GM18868 (cell line): Measurements from ENCODE around the gene GTF2F2.

Experiments used
- ATAC-seq: cut with Tn5 transposase; IDR thresholded peaks from one replicate; pipeline ENCODE4 v1.9.1; 2021; ENCODE audit warnings: mild to moderate bottlenecking, moderate library complexity; ENCODE audit not compliant: unreplicated experiment

Gene GTF2F2

GRCh38 chr13:45120967-45121831, 889 bp downstream of the GTF2F2 start:
- no peak for ATAC-seq

GRCh38 chr13:45122941-45123340, 2.6 kb downstream of the GTF2F2 start:
- no peak for ATAC-seq

GRCh38 chr13:45132369-45133064, 12.2 kb downstream of the GTF2F2 start:
- ATAC-seq, result peak; percentile 90

DNA sequence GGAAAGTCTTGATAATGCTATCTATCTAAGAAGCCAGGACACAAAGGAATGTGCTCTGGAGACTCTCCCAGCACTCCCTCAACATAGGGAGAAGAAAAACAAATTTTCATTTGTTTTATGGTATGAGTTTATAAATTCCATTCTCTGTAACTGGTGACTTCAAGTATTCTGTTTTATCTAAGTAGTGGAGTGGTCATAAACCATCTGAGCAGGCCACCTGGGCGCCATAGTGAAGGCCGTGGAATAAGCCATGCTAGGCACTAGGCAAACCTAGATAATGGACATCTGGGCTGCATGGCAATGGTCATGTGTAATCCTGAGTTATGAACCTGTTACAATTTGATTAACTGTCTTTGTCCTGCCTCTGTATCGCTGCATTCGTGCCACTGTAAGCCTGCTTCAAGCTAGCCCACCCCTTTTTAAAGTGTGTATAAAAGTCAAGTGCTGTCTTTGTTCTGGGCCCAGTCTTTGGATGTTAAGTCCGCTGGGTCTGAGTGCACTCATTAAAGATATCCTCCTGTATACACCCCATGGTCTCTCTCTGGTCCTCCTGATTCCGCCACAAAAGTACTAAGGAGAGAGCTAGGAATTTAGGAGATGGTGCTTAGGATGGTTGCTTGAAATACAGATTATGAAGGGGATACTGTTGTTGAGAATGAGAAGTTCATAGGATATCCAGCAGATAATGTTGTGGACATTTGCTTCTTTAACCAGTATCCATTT, 13.2 kb downstream of the GTF2F2 start:
- no peak for ATAC-seq

GRCh38 chr13:45136741-45137504, 16.6 kb downstream of the GTF2F2 start:
- no peak for ATAC-seq

- no peak for ATAC-seq
These were observed 17.2 kb downstream of the GTF2F2 start for GRCh38 chr13:45137526-45137925.

GRCh38 chr13:45138282-45138681, 18.0 kb downstream of the GTF2F2 start:
- no peak for ATAC-seq

- ATAC-seq, result no peak
These were observed 21.1 kb downstream of the GTF2F2 start for GRCh38 chr13:45141369-45141768.

DNA sequence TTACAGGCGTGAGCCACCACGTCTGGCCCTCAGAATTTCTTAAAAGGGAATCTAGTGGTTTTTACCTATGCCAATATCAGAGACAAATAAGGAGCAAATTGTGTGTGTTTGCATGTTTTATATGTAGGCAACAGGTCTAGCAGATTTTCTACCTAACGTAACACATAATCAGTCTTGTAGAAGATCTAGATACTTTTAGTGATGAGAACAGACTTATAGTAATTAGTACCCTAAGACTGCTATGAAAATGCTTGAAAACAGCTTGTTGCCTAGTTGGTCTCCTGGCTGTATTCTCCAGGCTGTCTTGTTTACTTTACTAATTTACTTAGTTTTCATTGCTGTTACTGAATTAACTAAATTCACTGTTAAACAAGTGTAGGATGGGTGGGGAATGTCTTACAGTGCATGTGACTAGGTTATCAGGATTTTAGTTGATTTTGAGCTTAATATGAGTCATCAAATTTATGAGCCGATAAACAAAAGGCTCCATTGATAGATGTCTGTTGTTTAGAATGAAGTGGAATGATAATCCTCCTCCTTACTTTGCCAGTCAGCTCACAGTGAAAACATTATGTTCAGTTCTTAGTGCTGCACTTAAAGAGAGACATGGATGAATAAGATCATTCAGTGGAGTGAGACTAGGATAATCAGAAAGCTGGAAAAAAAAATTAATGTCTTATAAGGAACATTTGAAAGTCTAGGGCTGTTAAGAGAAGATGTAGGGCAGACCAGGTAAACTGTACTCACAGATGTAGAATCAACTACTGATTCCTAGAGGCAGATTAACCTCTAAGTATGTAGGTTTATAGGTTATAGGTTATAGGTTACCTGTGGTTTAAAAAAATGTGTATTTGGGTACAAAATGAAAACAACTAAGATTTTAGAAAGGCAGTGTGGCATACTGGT, 22.4 kb downstream of the GTF2F2 start:
- no peak for ATAC-seq

GRCh38 chr13:45143346-45143751, 23.0 kb downstream of the GTF2F2 start:
- ATAC-seq, result no peak

- ATAC-seq, result no peak
These were observed 29.7 kb downstream of the GTF2F2 start for GRCh38 chr13:45149964-45150363.

DNA sequence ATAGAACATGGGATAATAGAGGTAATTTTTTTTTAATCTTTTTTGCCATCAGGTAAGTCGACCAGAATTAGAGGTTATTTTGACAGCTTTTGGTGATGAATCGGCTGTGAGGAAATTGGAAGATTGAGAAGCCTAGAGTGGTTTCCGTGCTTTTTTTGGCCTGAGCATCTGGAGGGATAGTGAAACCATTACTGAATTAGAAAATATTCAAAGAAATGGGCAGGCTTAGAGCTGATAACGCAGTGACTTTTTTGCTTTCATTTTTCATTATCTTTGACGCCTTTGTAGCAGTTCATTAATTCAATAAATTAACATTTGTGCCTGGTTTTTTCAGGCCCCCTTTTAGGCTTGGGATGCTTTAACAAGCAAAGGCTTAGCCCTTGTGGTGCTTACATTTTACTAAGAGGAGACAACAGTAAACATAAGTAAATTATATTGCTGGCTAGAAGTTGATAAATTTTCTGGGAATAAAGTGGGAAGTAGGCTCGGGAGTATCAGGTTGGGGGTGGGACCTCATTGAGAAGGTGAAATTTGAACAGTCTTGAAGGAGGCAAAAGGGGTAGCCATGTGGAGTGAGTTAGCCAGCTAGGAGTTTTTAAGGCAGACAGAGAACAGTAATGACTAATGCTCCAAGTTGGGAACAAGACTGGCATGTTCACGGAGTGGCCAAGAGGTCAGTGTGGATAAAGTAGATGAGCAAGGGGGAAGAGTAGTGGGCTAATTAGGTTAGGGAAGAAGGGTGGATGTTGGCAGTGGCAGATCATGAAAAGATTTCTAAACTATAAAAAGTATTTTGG, 36.5 kb downstream of the GTF2F2 start:
- no peak for ATAC-seq

- ATAC-seq, result no peak
These were observed 41.9 kb downstream of the GTF2F2 start for GRCh38 chr13:45162194-45162593.

DNA sequence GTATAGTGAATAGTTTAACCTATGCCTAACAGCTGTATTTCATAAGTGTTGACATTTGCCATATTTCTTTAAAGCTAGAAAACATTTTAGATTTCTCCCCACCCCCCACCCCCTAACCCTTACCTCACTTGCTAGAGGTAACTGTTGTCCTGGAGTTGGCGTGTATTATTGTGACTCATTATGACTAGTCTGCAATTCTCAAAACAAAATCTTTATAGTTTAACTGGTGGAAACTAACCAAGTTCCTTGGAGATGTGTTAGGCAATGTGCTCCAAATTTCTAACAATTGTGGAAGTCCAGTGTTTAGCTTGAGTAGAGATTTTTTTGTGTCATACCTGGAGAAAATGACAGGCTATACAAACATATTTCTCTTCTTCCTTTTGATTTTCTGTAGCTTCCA, 42.5 kb downstream of the GTF2F2 start:
- no peak for ATAC-seq

DNA sequence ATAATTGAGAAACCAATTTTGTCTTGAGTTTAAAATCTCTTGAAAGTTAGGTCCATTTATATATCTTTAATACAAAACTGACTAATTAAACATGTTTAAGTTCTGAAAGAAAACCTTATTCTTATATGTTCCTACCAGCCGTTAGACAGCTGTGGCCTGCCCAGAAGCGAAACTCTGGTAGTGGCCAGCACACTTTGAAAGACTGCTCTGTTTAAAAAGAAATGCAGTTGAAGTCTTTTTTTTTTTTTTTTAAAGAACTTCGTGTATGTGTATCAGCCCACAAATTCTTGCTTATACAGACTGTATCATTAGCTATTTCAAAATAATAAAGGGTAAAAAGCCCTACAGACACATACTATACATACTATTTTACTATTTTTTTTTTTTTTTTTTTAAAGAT, 46.5 kb downstream of the GTF2F2 start:
- ATAC-seq, result no peak

GRCh38 chr13:45167611-45168554, 47.6 kb downstream of the GTF2F2 start:
- ATAC-seq, result no peak

- no peak for ATAC-seq
These were observed 48.2 kb downstream of the GTF2F2 start for GRCh38 chr13:45168555-45168930.

DNA sequence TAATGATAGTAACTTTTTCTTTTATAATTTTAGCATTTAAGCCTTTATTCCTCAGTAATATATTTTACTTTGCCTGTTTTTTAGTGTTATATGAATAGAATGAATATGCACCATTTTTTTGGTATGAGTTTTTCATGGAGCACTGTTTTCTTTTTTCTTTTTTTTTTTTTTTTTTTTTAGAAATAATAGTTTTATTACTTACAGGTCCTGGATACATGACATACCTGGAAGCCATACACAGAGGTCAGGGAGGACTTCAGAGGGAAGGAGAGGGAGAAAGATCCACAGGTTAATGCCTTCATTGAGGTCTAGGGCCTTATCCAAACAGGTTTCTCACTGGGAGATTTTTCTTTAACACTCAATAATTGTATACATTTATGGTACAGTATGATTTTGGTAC, 54.2 kb downstream of the GTF2F2 start:
- no peak for ATAC-seq
